Activated CD4-positive, alpha-beta T cell treated with anti-CD3 and anti-CD28 coated beads, Interleukin-2, amount 50 U/mL, for 16 hours (primary cell): ENCODE measurements around the gene ZNF597.

Source experiments
- DNase-seq: peaks from one replicate; pipeline ENCODE4 v3.0.0-alpha.2; 2020

Gene ZNF597

GRCh38 chr16:3443108-3444031 is at the start of gene ZNF597, which contains the start of gene NAA60:
Gene ZNF597, minus strand, starts transcription at chr16:3443504. Its CDS starts 351 bp downstream, at chr16:3443153.
Gene NAA60, plus strand, starts transcription at chr16:3443680. Its CDS starts 32,548 bp downstream, at chr16:3476228.
- DNase-seq: peak; percentile 92

GRCh38 chr16:3492356-3492755 is 49.1 kb upstream of the ZNF597 start:
- no peak for DNase-seq

- DNase-seq: no peak
These were observed 47.8 kb upstream of the ZNF597 start for GRCh38 chr16:3490911-3491629.

GRCh38 chr16:3488801-3489200 is 45.5 kb upstream of the ZNF597 start:
- DNase-seq: no peak

GRCh38 chr16:3487521-3488410 is 44.5 kb upstream of the ZNF597 start:
- no peak for DNase-seq

- no peak for DNase-seq
These were observed 43.4 kb upstream of the ZNF597 start for GRCh38 chr16:3486506-3487215.

GRCh38 chr16:3485821-3486505 is 42.7 kb upstream of the ZNF597 start:
- DNase-seq: no peak

- DNase-seq: no peak
These were observed 41.9 kb upstream of the ZNF597 start for GRCh38 chr16:3485097-3485745.

GRCh38 chr16:3484318-3485096 is 41.2 kb upstream of the ZNF597 start:
- no peak for DNase-seq

GRCh38 chr16:3482659-3483241 is 39.4 kb upstream of the ZNF597 start:
- no peak for DNase-seq

- no peak for DNase-seq
These were observed 38.7 kb upstream of the ZNF597 start for GRCh38 chr16:3481696-3482658.

GRCh38 chr16:3480901-3481695 is 37.8 kb upstream of the ZNF597 start:
- no peak for DNase-seq

GRCh38 chr16:3479654-3480216 is 36.4 kb upstream of the ZNF597 start:
- DNase-seq: no peak

GRCh38 chr16:3478242-3478925 is 35.1 kb upstream of the ZNF597 start:
- DNase-seq: no peak

- DNase-seq: no peak
These were observed 33.1 kb upstream of the ZNF597 start for GRCh38 chr16:3476409-3476808.

- DNase-seq: no peak
These were observed 32.5 kb upstream of the ZNF597 start for GRCh38 chr16:3475604-3476375.
